ENCODE results near the gene BRD9.
"Not testable (repeated sequence)": the region's sequence is repeated elsewhere in the genome, so short reads cannot be mapped to it uniquely, and the experiment has no call there.

Gene BRD9

GRCh38 chr5:849651-850301 lies 42.8 kb downstream of the BRD9 start:
- Histone ChIP-seq H3K9me3 (ENCODE audit: control insufficient read depth, low read length) (no peaks in the 10 kb centered on the region), H3K36me3 (ENCODE audit: control insufficient read depth, insufficient read depth, low read length) (no peaks in the 10 kb centered on the region), H3K4me3 (ENCODE audit: extremely low read depth, insufficient read depth, low read length, poor library complexity, severe bottlenecking) (no peak overlapping the region), H3K4me1 (ENCODE audit: control insufficient read depth, insufficient read depth, low read length, poor library complexity, severe bottlenecking) (peaks cover 9% of the 10 kb centered on the region), H3K27ac (ENCODE audit: low read depth, low read length, severe bottlenecking) (peak overlapping the region; percentile 29)
- 86 to 91% methylated on average over 15 to 20 of the region's 20 CpGs for WGBS, 2 experiments (ENCODE audit: insufficient coverage in 2 of 2)

GRCh38 chr5:848671-849111 lies 43.9 kb downstream of the BRD9 start:
- H3K9me3 ChIP-seq (ENCODE audit: control insufficient read depth, low read length) = no peaks in the 10 kb centered on the region
- no peaks in the 10 kb centered on the region for H3K36me3 ChIP-seq (ENCODE audit: control insufficient read depth, insufficient read depth, low read length)
- H3K4me1 ChIP-seq (ENCODE audit: control insufficient read depth, insufficient read depth, low read length, poor library complexity, severe bottlenecking) = peaks cover 9% of the 10 kb centered on the region
- no peak overlapping the region for H3K4me3 ChIP-seq (ENCODE audit: extremely low read depth, insufficient read depth, low read length, poor library complexity, severe bottlenecking)
- no peak overlapping the region for H3K27ac ChIP-seq (ENCODE audit: low read depth, low read length, severe bottlenecking)
- 90 to 98% methylated on average over 9 to 12 of the region's 14 CpGs for WGBS, 2 experiments (ENCODE audit: insufficient coverage in 2 of 2)

GRCh38 chr5:847736-848135 lies 44.9 kb downstream of the BRD9 start:
- H3K36me3 ChIP-seq (ENCODE audit: control insufficient read depth, insufficient read depth, low read length); H3K4me1 ChIP-seq (ENCODE audit: control insufficient read depth, insufficient read depth, low read length, poor library complexity, severe bottlenecking); H3K27ac ChIP-seq (ENCODE audit: low read depth, low read length, severe bottlenecking); H3K4me3 ChIP-seq (ENCODE audit: extremely low read depth, insufficient read depth, low read length, poor library complexity, severe bottlenecking); H3K9me3 ChIP-seq (ENCODE audit: control insufficient read depth, low read length): not testable (repeated sequence)
- WGBS, 2 experiments (ENCODE audit: insufficient coverage in 2 of 2) = 100% methylated on average over 1 of the region's 7 CpGs; no CpG with 5 or more reads in 1 of the 2 experiments

GRCh38 chr5:847212-847611 lies 45.4 kb downstream of the BRD9 start:
- WGBS, 2 experiments (ENCODE audit: insufficient coverage in 2 of 2) = 89% methylated on average over 5 of the region's 18 CpGs; no CpG with 5 or more reads in 1 of the 2 experiments
- not testable (repeated sequence) for H3K4me3 ChIP-seq (ENCODE audit: extremely low read depth, insufficient read depth, low read length, poor library complexity, severe bottlenecking); H3K27ac ChIP-seq (ENCODE audit: low read depth, low read length, severe bottlenecking); H3K9me3 ChIP-seq (ENCODE audit: control insufficient read depth, low read length); H3K4me1 ChIP-seq (ENCODE audit: control insufficient read depth, insufficient read depth, low read length, poor library complexity, severe bottlenecking); H3K36me3 ChIP-seq (ENCODE audit: control insufficient read depth, insufficient read depth, low read length)

GRCh38 chr5:846602-847091 lies 46.0 kb downstream of the BRD9 start:
- not testable (repeated sequence) for H3K27ac ChIP-seq (ENCODE audit: low read depth, low read length, severe bottlenecking); H3K4me3 ChIP-seq (ENCODE audit: extremely low read depth, insufficient read depth, low read length, poor library complexity, severe bottlenecking); H3K4me1 ChIP-seq (ENCODE audit: control insufficient read depth, insufficient read depth, low read length, poor library complexity, severe bottlenecking); H3K36me3 ChIP-seq (ENCODE audit: control insufficient read depth, insufficient read depth, low read length); H3K9me3 ChIP-seq (ENCODE audit: control insufficient read depth, low read length)
- 88 to 89% methylated on average over 16 to 17 of the region's 18 CpGs for WGBS, 2 experiments (ENCODE audit: insufficient coverage in 2 of 2)

- H3K9me3 ChIP-seq (ENCODE audit: control insufficient read depth, low read length); H3K27ac ChIP-seq (ENCODE audit: low read depth, low read length, severe bottlenecking); H3K4me1 ChIP-seq (ENCODE audit: control insufficient read depth, insufficient read depth, low read length, poor library complexity, severe bottlenecking); H3K36me3 ChIP-seq (ENCODE audit: control insufficient read depth, insufficient read depth, low read length); H3K4me3 ChIP-seq (ENCODE audit: extremely low read depth, insufficient read depth, low read length, poor library complexity, severe bottlenecking): not testable (repeated sequence)
- WGBS, 2 experiments (ENCODE audit: insufficient coverage in 2 of 2) = 94 to 98% methylated on average over 4 to 8 of the region's 35 CpGs
These were observed 46.7 kb downstream of the BRD9 start for GRCh38 chr5:845676-846601.

- WGBS, 2 experiments (ENCODE audit: insufficient coverage in 2 of 2) = 93 to 94% methylated on average over 3 to 7 of the region's 21 CpGs
- H3K9me3 ChIP-seq (ENCODE audit: control insufficient read depth, low read length); H3K36me3 ChIP-seq (ENCODE audit: control insufficient read depth, insufficient read depth, low read length); H3K27ac ChIP-seq (ENCODE audit: low read depth, low read length, severe bottlenecking); H3K4me3 ChIP-seq (ENCODE audit: extremely low read depth, insufficient read depth, low read length, poor library complexity, severe bottlenecking); H3K4me1 ChIP-seq (ENCODE audit: control insufficient read depth, insufficient read depth, low read length, poor library complexity, severe bottlenecking): not testable (repeated sequence)
These were observed 47.4 kb downstream of the BRD9 start for GRCh38 chr5:845031-845675.

GRCh38 chr5:844426-844825 lies 48.2 kb downstream of the BRD9 start:
- not testable (repeated sequence) for H3K4me3 ChIP-seq (ENCODE audit: extremely low read depth, insufficient read depth, low read length, poor library complexity, severe bottlenecking); H3K36me3 ChIP-seq (ENCODE audit: control insufficient read depth, insufficient read depth, low read length); H3K27ac ChIP-seq (ENCODE audit: low read depth, low read length, severe bottlenecking); H3K4me1 ChIP-seq (ENCODE audit: control insufficient read depth, insufficient read depth, low read length, poor library complexity, severe bottlenecking); H3K9me3 ChIP-seq (ENCODE audit: control insufficient read depth, low read length)
- 91 to 98% methylated on average over 10 to 11 of the region's 16 CpGs for WGBS, 2 experiments (ENCODE audit: insufficient coverage in 2 of 2)

GRCh38 chr5:843926-844325 lies 48.7 kb downstream of the BRD9 start:
- not testable (repeated sequence) for H3K4me3 ChIP-seq (ENCODE audit: extremely low read depth, insufficient read depth, low read length, poor library complexity, severe bottlenecking); H3K27ac ChIP-seq (ENCODE audit: low read depth, low read length, severe bottlenecking); H3K36me3 ChIP-seq (ENCODE audit: control insufficient read depth, insufficient read depth, low read length); H3K4me1 ChIP-seq (ENCODE audit: control insufficient read depth, insufficient read depth, low read length, poor library complexity, severe bottlenecking); H3K9me3 ChIP-seq (ENCODE audit: control insufficient read depth, low read length)
- 92 to 96% methylated on average over 14 to 15 of the region's 22 CpGs for WGBS, 2 experiments (ENCODE audit: insufficient coverage in 2 of 2)

- no CpG with 5 or more reads among the region's 26 CpGs for WGBS, 2 experiments (ENCODE audit: insufficient coverage in 2 of 2)
- H3K27ac ChIP-seq (ENCODE audit: low read depth, low read length, severe bottlenecking); H3K36me3 ChIP-seq (ENCODE audit: control insufficient read depth, insufficient read depth, low read length); H3K4me3 ChIP-seq (ENCODE audit: extremely low read depth, insufficient read depth, low read length, poor library complexity, severe bottlenecking); H3K4me1 ChIP-seq (ENCODE audit: control insufficient read depth, insufficient read depth, low read length, poor library complexity, severe bottlenecking); H3K9me3 ChIP-seq (ENCODE audit: control insufficient read depth, low read length): not testable (repeated sequence)
These were observed 49.2 kb downstream of the BRD9 start for GRCh38 chr5:843371-843770.

All from mesodermal cell (in vitro differentiated cells).